ENCODE measurements around the gene RBM38.

DNA sequence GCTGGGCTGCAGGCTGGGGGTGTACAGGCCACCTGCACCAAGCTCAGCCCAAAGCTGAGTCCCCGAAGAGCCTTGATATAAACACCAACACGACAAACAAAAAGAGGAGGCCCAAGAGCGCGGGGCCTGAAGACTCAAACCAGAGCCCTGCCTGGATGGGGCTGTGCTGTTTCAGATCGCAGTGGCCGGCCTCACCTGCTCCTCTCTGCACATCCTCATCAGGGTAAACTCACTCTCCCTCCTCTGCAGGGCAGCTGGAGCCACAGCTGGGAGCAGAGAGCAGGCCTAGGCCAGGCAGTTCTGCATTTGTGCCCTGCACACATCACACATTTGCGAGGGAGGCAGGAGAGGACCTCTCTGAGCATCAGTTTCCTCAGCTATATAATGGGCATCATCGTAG, 3.7 kb upstream of the RBM38 start:
- TF ChIP-seq EZH2 (IDR thresholded peaks at IDR 0.05) (no peak), POLR2AphosphoS5 (IDR thresholded peaks at IDR 0.05; ENCODE audit: borderline replicate concordance, low read depth, low read length) (no peak), FOXP2 (optimal IDR thresholded peaks at IDR 0.05; ENCODE audit: control extremely low read depth, extremely low read length, insufficient read depth) (no peak)

All from SK-N-MC (cell line).